Immature natural killer cell (primary cell): ENCODE results near the gene ARRDC3. TPM values are rescaled to one million over a fixed set of nuclear protein-coding genes. Genes with fewer than 3 reads are reported as not detected.
"Not testable (repeated sequence)": the region's sequence is repeated elsewhere in the genome, so short reads cannot be mapped to it uniquely, and the experiment has no call there.

Experiments used
- DNase-seq, 3 donors: peaks; one replicate each; pipeline ENCODE4 v3.0.0; 2022; ENCODE audit warnings: mixed read lengths in 1 of 3
- H3K27ac Mint-ChIP-seq, 6 donors: one replicate each; pipeline ENCODE4 v1.8.0; 2020; ENCODE audit warnings: mixed read lengths in 6 of 6, mild to moderate bottlenecking in 5 of 6, inconsistent platforms in 4 of 6, moderate library complexity in 3 of 6
- H3K27me3 Mint-ChIP-seq, 3 donors: one replicate each; pipeline ENCODE4 v1.8.0; 2020 to 2021; ENCODE audit warnings: low read depth in 3 of 3, mild to moderate bottlenecking in 3 of 3, mixed read lengths in 3 of 3, moderate library complexity in 3 of 3, inconsistent platforms in 1 of 3
- H3K36me3 Mint-ChIP-seq, 3 donors: one replicate each; pipeline ENCODE4 v1.8.0; 2020; ENCODE audit warnings: mixed read lengths in 3 of 3, inconsistent platforms in 2 of 3, mild to moderate bottlenecking in 2 of 3
- H3K4me1 Mint-ChIP-seq, 2 donors: one replicate each; pipeline ENCODE4 v1.8.0; 2020; ENCODE audit warnings: inconsistent platforms in 2 of 2, mild to moderate bottlenecking in 2 of 2, mixed read lengths in 2 of 2, moderate library complexity in 1 of 2
- H3K4me3 Mint-ChIP-seq, 5 donors: one replicate each; pipeline ENCODE4 v1.8.0; 2020; ENCODE audit warnings: mild to moderate bottlenecking in 5 of 5, mixed read lengths in 5 of 5, inconsistent platforms in 3 of 5, moderate library complexity in 3 of 5
- H3K9me3 Mint-ChIP-seq, 6 donors: one replicate each; pipeline ENCODE4 v1.8.0; 2020; ENCODE audit warnings: mild to moderate bottlenecking in 6 of 6, mixed read lengths in 6 of 6, inconsistent platforms in 4 of 6, moderate library complexity in 3 of 6
- polyA plus RNA-seq, 3 donors: library from polyadenylated mRNA; unstranded; fragments of 300-500 nt; fragmentation: Illumina TruSeq; gene quantifications; one replicate each; pipeline ENCODE4 v1.2.3, GENCODE V29; 2021

ARRDC3 gene
- polyA plus RNA-seq, 3 donors from 2014 or later: 39.1 to 51.5 (median 50.3) TPM

- DNase-seq: no peak
- H3K36me3 Mint-ChIP-seq: no peaks in the 10 kb centered on the region
- peaks cover 0 to 2% (median 0%) of the 10 kb centered on the region in 3 donors for H3K27me3 Mint-ChIP-seq
- H3K9me3 Mint-ChIP-seq: no peaks in the 10 kb centered on the region
- no peaks in the 10 kb centered on the region for H3K4me1 Mint-ChIP-seq
- H3K4me3 Mint-ChIP-seq: no peak overlapping the region
- H3K27ac Mint-ChIP-seq: no peak overlapping the region
These were observed 42.0 kb downstream of the ARRDC3 start for GRCh38 chr5:91341154-91341553.

DNA sequence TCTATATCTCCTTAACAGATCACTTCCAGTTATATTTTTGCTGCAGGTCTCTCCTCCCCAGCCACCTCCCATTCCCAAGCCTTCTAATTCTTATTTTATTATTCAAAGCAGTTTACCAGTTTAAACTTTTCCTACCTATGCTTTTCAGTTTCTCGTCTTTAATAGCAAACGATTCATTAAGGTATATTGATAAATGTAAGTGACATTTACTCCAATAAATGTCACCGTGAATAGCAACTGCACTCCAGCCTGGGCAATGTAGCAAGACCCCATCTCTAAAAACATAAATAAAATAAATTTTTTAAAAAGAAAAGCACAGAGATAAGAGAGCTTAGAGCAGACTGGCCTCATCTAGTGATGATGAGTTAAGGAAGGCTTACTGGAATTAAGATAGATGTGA, 42.6 kb downstream of the ARRDC3 start:
- H3K27ac Mint-ChIP-seq: no peak overlapping the region
- no peaks in the 10 kb centered on the region for H3K36me3 Mint-ChIP-seq
- no peaks in the 10 kb centered on the region for H3K9me3 Mint-ChIP-seq
- no peaks in the 10 kb centered on the region for H3K4me1 Mint-ChIP-seq
- H3K4me3 Mint-ChIP-seq: no peak overlapping the region
- H3K27me3 Mint-ChIP-seq: peaks cover 0 to 2% (median 0%) of the 10 kb centered on the region in 3 donors
- DNase-seq: no peak

DNA sequence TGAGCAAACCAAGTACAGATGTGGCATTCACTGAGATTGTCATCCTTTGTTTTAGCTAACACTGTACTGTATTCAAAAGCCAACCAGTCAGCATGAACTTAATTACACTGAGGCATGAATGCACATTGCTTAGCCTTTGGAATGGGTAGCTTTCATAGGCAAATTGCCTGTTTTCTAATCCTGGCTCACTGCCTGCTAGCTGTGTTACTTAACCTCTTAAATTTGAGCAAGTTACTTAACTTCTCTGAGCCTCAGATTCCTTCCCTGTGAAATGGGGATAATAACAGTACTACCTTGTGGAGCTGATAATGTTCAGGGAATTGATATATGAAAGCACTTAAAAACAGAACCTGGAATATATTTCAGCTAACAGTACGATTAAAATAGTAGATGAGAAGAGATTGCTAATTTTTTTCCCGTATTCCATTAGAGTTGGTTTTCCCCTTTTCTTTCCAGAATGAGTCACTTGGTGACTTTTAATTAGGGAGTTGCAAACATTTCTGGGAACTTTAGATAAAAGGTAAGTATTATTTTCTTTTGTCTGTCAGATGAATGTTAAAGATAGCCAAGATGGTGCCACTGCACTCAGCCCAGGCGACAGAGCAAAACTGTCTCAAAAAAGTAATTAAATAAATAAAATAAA, 43.9 kb downstream of the ARRDC3 start:
- no peak overlapping the region for H3K4me3 Mint-ChIP-seq
- no peaks in the 10 kb centered on the region for H3K4me1 Mint-ChIP-seq
- H3K27ac Mint-ChIP-seq: no peak overlapping the region
- H3K9me3 Mint-ChIP-seq: no peaks in the 10 kb centered on the region
- no peaks in the 10 kb centered on the region for H3K36me3 Mint-ChIP-seq
- H3K27me3 Mint-ChIP-seq: peaks cover 0 to 2% (median 0%) of the 10 kb centered on the region in 3 donors
- no peak for DNase-seq

- H3K27me3 Mint-ChIP-seq: no peaks in the 10 kb centered on the region
- H3K9me3 Mint-ChIP-seq: no peaks in the 10 kb centered on the region
- peaks cover 17 to 35% of the 10 kb centered on the region in 2 donors for H3K4me1 Mint-ChIP-seq
- H3K27ac Mint-ChIP-seq: peak overlapping the region in 5 of 6 donors; percentile 13 to 80 (median 70)
- H3K4me3 Mint-ChIP-seq: peak overlapping the region in 3 of 5 donors; percentile 3 to 44 (median 4)
- DNase-seq: peak in 2 of 3 donors; percentile 10 to 46
- no peaks in the 10 kb centered on the region for H3K36me3 Mint-ChIP-seq
These were observed 50.7 kb downstream of the ARRDC3 start for GRCh38 chr5:91332267-91333045.

GRCh38 chr5:91331705-91332104, 51.4 kb downstream of the ARRDC3 start:
- H3K4me1 Mint-ChIP-seq: peaks cover 17 to 35% of the 10 kb centered on the region in 2 donors
- H3K36me3 Mint-ChIP-seq: no peaks in the 10 kb centered on the region
- no peak for DNase-seq
- H3K27ac Mint-ChIP-seq: peak overlapping the region in 3 of 6 donors; percentile 41 to 80 (median 70)
- no peaks in the 10 kb centered on the region for H3K27me3 Mint-ChIP-seq
- no peaks in the 10 kb centered on the region for H3K9me3 Mint-ChIP-seq
- no peak overlapping the region for H3K4me3 Mint-ChIP-seq

DNA sequence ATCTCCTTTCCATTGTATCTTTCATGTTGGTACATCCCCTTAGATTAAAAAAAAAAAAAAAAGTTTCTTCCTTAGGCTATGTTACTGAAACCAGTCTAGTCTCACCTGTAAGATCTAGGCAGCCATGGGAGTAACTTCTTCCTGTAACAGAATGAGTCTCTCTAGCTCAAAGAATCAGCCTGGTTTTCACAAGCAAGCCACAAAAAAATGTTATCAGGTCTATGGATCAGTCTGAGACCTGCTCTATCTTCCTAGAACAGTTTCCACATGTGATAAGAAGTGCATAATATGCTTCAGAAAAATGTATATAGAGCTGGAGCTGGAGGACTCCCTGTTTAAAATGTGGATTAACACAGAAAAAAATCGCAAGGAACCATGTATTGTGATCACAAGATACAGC, 53.8 kb downstream of the ARRDC3 start:
- Mint-ChIP-seq H3K27me3 (no peaks in the 10 kb centered on the region), H3K4me3 (no peak overlapping the region), H3K9me3 (no peaks in the 10 kb centered on the region), H3K36me3 (no peaks in the 10 kb centered on the region), H3K27ac (no peak overlapping the region), H3K4me1 (peaks cover 17 to 35% of the 10 kb centered on the region in 2 donors)
- no peak for DNase-seq

GRCh38 chr5:91328743-91329142, 54.4 kb downstream of the ARRDC3 start:
- no peaks in the 10 kb centered on the region for H3K36me3 Mint-ChIP-seq
- no peak overlapping the region for H3K4me3 Mint-ChIP-seq
- no peaks in the 10 kb centered on the region for H3K9me3 Mint-ChIP-seq
- no peaks in the 10 kb centered on the region for H3K27me3 Mint-ChIP-seq
- no peak for DNase-seq
- H3K27ac Mint-ChIP-seq: no peak overlapping the region
- peaks cover 17 to 35% of the 10 kb centered on the region in 2 donors for H3K4me1 Mint-ChIP-seq

GRCh38 chr5:91322981-91323380, 60.1 kb downstream of the ARRDC3 start:
- not testable (repeated sequence) for H3K9me3 Mint-ChIP-seq, DNase-seq, H3K27me3 Mint-ChIP-seq, H3K36me3 Mint-ChIP-seq, H3K4me1 Mint-ChIP-seq, H3K4me3 Mint-ChIP-seq, H3K27ac Mint-ChIP-seq

DNA sequence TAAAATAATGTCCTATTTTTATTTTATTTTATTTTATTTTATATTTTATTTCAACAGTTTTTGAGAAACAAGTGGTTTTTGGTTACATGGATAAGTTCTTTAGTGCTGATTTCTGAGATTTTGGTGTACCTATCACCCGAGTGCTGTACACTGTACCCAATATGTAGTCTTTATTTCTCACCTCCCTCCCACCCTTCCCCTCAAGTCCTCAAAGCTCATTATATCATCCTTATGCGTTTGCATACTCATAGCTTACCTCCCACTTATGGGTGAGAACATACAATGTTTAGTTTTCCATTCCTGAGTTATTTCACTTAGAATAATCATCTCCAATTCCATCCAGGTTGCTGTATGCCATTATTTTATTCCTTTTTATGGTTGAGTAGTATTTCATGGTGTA, 63.5 kb downstream of the ARRDC3 start:
- H3K27me3 Mint-ChIP-seq: peaks cover 1 to 9% (median 2%) of the 10 kb centered on the region in 3 donors
- DNase-seq: no peak
- H3K9me3 Mint-ChIP-seq: no peaks in the 10 kb centered on the region
- H3K4me3 Mint-ChIP-seq: no peak overlapping the region
- H3K36me3 Mint-ChIP-seq: no peaks in the 10 kb centered on the region
- no peak overlapping the region for H3K27ac Mint-ChIP-seq
- H3K4me1 Mint-ChIP-seq: peaks cover 5 to 7% of the 10 kb centered on the region in 2 donors

- Mint-ChIP-seq H3K4me3 (no peak overlapping the region), H3K4me1 (peaks cover 14 to 17% of the 10 kb centered on the region in 2 donors), H3K27me3 (peaks cover 1 to 9% (median 2%) of the 10 kb centered on the region in 3 donors), H3K27ac (no peak overlapping the region), H3K36me3 (no peaks in the 10 kb centered on the region), H3K9me3 (no peaks in the 10 kb centered on the region)
- no peak for DNase-seq
These were observed 64.4 kb downstream of the ARRDC3 start for GRCh38 chr5:91318724-91319123.
